GOT3 (cell line): Measurements from ENCODE around the gene WNT2B.

ENCODE experiments used
- DNase-seq: peaks from one replicate; lab custom pipeline; 2025; ENCODE audit warnings: mixed read lengths; lab: John Stamatoyannopoulos, UW

WNT2B gene

DNA sequence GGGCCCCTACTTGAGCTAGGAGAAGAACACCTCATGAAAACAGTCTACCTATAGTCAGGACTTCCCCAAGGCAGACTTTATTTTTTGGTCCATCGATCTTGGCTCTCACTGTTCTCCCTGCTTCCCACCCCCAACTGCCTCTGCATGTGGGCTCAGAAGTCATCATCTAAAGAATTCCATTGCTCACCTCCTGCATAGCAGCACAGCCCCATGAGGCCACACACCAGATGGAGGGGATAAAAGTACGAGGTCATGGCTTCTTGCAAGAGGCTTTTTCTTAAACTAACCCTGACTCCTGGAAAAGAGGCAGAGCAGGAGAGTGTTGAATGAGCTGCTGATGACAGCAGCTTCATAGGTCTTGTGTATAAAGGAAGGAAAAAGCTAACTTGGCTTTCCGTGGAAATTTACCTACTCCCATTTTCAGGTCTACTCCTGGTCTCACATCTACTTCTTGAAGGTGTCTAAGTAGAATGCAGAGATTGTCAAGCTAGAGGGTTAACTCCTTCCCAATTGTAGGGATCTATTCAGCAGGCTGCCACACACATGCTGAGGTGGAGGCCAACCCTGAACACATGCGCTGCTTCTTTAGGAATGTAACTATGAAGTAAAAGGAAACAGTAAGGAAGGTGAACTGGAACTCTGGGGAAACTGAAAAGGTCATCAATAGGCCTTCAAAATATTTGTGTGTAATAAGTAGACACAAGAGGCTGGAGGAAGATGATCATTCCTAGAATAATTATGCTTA lies 18.7 kb downstream of the WNT2B start:
- DNase-seq: no peak

DNA sequence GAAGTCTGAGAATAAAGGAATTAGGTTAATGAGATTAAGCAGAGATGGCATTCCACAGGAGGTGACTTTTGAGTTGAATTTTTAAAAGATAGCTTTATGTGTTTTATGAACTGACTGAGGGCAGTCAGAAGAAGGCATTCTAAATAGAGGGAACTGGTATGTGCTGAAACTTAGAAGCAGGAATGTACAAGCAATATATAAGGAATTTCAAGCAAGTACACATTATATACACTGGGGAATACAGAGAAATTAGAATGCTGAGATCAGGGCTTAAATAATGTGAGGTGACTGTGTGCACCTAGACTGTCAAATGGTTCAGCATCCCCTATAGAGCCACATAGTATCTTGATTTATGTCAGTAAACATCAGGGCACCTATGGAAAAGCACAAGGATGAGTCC lies 19.3 kb downstream of the WNT2B start:
- DNase-seq: no peak

DNA sequence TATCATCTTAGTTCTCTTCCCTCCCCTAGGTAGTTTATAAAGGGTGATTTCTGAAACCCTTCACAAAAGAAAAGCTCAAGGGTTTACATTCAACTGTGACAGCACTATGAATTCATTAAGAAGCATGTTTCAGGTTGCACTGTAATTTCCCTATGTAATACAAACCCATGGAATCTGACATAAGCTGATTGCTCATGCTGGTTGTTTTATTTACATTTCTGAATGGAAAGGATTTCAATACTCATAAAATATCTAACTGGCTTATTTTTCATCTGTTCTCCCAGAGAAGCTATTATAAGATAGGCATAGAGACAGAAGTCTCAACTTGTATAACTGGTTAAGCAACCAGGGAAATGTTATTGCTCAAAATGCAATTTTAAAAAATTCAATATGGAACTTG lies 20.5 kb downstream of the WNT2B start:
- no peak for DNase-seq

DNA sequence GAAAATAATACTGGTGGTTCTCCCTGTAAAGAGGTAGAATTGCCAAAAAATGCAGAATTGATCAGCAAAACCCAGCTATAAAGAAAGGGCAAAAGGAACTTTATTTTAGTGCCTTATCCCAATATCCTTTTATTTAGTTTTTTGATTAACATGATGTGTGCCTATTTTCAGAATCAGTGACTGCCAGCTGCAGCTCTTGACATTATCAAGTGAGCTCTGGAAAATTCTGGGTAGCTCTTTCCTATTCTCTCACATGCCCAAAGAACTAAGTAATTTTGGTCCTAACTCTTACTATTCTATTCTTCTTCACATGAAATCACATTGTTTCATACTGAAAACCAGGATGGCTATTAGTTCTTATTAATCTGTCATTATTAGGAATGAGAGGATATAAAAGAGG lies 22.1 kb downstream of the WNT2B start:
- DNase-seq: no peak

DNA sequence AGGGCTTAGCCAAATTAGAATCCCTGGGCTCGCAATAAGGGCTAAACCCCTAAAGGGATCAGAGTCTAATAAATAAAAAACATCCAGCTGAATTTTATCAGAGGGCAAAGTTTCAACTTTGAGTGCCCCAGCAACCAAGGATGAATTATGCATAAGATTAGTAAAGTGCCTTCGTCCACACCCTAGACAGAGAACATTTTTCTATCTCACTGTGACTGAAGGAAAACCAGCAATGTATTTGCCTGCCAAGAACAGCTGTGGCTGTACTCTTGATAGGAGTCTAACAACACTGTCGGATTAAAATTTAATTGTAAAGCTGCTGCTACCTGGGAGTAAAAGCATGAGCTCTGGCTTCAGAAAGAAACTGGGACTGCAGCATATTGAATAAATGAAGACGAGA lies 23.3 kb downstream of the WNT2B start:
- DNase-seq: no peak

DNA sequence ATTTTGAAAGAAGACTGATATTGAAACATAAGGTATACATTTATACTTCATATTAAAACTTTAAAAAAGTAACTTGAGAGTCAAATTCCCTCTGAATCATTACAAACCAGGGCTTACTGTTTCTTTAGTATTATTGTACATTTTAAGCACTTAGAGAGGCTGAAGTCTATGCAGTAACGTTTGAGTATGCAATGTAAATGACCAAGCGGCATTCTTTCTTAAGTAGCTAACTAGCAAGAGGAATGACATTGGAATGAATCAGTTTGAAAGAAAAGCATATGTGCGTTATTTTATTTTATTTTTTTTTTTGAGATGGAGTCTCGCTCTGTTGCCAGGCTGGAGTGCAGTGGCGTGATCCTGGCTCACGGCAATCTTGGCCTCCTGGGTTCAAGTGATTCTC lies 24.3 kb downstream of the WNT2B start:
- no peak for DNase-seq

DNA sequence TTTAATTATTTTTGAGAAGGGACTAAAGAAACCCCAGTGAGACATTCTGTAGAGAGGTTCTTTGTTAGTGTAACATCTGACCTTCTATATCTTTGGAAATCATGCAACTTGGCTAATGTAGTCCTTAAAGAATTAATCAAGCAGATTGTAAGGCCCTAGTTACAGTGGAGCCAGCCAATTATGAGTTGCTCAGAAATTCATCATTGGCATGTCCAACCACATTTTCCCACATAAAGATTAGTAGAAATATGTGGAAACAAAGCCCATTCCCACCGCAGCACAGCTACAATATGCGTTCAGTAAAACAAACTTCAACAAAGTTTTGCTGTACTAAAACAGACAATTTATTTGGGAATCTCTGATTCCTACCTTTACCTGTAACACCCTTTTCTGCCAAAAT lies 27.8 kb downstream of the WNT2B start:
- DNase-seq: no peak

DNA sequence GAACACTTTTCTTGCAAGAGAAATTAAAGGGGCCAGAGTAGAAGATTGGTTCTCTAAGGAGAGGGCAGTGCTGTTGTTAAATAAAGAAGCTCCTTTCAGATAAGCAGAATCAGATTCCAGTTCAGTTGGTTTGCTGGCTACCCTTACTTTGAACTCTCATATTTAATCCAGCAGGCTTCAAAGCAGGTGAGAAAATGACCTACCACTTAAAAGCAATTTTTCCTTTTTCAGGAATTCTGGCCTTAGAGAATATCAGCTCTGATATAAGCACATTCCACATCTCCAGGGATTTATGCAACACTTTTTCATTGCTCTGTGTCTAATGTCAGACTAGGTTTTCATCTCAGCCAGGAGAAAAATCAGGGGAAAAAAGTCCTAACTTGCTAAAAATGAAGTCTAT lies 28.7 kb downstream of the WNT2B start:
- no peak for DNase-seq

DNA sequence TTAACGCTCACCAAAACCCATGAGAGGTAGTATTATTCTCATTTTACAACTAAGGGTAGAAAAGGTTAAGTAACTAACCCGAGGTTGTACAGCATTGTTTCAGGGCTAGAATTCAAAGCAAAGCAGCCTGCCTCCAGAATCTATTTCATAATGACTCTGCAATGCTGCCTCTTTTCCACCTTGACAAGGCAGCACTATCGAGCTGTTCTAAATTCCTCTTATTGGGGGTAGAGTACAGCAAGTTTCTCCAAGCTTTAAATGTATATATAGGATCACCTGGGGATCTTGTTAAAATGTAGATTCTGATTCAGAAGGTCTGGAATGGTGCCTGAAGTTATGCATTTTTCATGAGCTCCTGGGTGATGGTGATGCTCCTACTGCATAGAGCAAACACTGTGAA lies 30.1 kb downstream of the WNT2B start:
- DNase-seq: no peak

DNA sequence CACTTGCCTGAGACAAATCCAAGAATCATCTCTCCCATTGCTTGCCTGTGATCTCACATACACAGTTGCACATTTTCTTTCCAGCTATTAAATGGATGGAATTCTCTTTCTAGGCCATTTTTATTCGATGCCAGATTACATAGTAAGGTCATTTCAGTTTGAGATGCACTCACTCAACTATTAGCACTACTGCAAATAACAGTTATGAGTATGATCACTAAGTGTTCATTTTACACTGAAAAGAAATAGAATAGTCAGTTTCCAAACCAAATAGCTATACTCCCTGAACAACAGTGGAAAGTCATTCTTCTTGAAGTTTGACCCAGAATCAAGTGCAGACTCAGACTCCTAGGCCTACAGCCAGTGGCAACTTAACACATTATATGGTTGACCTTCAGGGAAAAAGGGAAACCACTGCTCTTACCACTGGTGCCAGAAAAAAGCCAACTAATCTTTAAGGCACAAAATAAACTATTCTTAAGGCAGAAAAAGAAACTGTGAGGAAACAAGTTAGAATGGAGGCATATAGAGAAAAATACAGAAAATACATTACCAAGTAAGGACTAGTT lies 31.5 kb downstream of the WNT2B start:
- no peak for DNase-seq

DNA sequence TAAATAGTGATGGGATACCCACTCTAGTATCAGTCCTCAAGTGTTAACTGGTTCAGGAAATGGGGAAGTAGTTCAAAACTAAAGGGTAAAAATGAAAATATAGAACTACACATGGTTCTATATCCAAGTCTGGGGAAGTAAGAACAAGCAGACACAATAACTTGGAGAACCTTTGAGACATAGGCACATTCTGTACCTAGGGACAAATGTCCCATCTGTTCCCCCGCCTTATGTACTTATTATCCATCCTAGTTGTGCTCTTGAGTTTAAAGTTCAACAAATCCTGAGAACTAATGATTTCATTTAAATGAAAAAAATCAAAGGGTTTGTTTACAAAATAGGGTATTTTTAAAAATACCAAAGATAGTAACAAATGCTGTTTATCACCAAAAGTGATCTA lies 32.5 kb downstream of the WNT2B start:
- no peak for DNase-seq

DNA sequence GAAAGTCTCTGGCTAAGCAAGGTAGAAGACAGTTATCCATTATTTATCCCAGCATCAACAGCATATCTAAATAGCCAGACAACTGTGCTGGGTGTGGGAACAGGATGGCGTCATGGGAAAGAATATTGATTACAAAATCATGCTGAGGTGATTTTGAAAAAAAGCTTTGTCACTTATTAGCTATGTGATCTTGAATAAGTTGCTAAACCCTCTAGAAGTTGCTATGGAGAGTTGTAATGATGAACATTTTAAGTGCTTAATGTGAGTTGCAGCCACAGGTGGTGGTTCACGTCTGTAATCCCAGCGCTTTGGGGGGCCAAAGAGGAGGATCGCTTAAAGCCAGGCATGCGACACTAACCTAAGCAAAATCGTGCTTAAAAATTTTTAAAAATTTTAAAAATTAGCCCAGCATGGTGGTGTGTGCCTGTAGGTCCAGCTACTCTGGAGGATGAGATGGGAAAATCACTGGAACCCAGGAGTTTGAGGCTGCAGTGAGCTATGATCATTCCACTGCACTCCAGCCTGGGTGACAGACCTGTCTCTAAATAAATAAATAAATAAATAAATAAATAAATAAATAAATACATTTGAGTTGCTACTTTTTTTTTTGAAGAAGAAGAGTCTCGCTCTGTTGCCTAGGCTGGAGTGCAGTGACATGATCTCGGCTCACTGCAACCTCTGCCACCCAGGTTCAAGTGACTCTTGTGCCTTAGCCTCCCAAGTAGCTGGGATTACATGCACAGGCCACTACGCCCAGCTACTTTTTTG lies 33.6 kb downstream of the WNT2B start:
- no peak for DNase-seq

DNA sequence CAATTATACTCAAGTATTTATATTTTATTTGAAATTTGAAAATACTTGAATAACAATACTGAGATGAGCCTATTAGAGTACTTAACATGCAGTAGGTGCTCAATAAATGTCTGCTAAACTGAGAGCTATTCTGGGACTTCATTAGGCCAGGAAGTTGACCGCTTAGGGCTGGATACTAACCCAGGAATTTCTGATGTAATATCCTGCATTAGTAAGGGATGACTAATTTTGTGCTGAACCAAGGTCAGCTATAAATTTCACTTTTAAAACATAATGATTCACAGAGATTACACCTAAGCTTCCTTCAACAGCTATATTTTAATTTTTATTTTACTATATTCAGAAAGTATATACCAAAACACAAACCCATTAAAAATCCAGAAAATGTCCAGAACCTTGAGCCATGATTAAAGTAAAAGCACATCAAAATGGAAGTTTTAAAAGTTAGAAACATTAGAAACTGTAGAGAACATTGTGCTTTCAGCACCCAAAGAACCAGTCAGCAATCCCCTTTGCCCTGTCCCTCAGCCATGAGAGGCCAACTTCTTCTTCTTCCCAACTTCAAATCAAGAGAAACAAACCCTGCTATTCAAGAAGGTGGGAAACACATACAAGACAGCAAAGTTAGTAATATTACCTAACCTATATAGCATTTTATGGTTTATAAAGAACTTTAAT lies 35.4 kb downstream of the WNT2B start:
- DNase-seq: no peak

DNA sequence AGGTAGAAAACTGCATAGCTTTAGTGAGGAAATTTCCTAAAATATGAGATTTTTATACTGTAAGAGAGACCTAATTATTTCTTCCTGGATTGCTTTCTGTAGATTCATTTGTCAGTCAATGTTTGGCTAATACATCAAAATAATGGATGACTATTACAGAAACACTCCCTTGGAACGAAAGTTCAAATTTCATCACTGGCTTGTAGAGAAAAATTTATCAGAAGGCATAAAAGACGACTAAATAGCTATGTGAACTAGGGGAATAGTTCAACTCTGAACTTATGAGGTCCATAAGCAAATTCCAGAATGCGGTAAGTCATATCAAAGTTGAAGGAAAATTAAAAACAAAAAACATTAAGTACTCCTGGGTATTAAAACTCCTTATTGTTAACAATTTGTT lies 36.0 kb downstream of the WNT2B start:
- DNase-seq: no peak

DNA sequence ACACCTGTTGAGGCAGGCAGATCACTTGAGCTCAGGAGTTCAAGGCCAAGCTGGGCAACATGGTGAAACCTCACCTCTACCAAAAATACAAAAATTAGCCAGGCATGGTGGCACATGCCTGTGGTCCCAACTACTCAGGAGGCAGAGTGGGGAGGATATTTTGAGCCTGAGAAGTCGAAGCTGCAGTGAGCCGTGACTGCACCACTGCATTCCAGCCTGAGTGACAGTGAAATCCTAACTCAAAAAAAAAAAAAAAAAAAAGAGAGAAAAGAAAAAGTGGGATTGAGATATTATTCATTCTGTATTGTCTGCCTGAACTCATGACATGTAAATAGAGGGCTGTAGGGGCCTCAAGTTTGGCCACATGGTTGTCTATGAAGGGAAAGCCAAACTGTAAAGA lies 37.3 kb downstream of the WNT2B start:
- DNase-seq: no peak

DNA sequence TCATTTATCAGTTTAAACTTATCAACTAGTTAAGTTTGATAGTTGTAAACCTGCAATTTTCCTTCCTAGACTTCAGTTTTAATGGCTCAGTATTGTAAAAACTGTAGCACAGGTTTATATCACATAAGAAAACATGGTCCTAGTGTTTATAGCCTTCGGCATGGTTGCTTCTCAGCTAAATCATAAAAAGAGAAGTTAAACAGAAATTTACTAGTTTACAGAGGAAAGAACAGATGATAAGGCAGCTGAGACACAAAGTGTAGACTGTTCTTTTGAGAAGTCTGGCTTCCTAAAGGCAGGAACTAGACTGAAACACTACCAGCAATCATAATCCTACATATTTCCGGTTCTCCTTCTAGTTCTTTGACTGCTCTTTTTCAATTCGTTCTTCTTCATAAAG lies 39.8 kb downstream of the WNT2B start:
- DNase-seq: no peak

DNA sequence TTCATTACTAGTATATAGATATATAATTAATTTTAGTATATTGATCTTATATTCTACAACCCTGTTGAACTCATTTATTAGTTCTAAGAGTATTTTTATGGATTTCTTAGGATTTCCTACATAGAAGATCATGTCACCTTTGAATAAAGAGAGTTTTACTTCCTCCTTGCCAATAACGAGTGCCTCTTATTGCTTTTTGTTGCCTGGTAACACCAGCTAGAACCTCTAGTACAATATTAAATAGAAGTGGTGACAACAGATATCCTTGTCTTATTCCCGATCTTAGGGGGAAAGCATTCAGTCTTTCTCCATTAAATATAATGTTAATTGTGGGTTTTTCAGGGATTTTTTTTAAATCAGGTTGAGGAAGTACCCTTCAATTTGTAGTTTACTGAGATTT lies 40.8 kb downstream of the WNT2B start:
- no peak for DNase-seq

DNA sequence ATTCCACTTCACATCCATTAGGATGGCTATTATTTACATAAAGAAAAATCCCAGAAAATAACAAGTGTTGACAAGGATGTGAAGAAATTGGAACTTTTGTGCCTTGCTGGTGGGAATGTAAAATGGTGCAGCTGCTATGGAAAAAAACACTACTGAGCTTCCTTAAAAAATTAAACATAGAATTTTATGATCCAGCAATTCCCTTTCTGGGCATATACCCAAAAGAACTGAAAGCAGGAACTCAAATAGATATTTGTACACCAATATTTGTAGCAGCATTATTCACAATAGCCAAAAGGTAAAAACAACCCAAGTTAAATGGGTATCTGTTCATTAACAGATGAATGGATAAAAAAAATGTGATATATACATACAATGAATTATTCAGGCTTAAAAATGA lies 45.6 kb downstream of the WNT2B start:
- DNase-seq: no peak

DNA sequence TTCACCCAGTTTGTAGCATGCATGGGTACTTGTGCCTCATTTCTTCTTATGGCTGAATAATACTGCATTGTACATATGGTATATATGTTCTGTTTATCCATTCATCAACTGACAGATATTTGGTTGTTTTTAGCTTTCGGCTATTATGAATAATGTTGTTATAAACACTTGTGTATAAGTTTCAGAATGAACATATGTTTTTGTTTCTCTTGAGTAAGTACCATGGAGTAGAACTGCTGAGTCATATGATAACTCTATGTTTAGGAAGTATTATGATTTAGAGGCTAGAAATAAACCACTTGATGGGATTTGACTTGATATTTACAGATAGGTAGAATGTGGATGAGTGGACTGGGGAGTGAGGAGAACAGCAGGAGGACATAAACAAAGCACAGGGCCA lies 48.6 kb downstream of the WNT2B start:
- no peak for DNase-seq

DNA sequence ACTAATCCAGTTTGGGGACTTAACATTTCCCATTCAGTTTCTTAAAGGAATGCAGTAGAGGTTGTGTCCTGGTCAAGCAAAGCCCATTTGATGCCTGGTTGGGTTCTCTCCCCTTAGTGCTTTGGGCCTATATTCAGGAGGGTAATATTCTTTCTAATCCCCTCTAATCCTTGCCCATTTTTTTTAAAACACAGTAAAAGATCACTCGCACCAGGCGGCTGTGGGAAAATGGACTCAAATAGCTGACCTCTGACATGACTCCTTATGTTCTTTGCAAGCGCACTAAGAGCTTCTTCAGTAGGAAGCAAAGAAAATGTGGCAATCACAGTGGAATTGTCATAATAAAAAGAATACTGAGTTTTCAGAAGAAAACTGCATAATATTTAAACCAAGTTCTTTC lies 49.9 kb downstream of the WNT2B start:
- no peak for DNase-seq

DNA sequence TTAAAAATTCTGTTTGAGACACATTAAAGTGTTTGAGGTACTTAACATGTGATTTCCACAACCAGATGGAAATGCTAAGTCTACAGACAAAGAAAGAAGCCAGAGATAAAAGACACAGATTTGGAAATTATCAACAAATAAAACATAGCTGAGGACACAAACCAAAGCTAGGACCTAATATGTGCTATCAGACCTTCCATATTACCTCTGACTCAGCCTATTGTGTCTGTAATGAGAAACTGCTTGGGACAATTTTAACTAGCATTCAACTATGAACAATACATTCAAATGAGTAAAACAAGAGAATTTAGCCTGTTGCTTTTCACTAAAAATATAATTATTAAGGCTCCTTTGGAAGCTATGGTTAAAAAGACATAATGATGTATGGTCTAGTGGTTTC lies 54.6 kb downstream of the WNT2B start:
- no peak for DNase-seq

DNA sequence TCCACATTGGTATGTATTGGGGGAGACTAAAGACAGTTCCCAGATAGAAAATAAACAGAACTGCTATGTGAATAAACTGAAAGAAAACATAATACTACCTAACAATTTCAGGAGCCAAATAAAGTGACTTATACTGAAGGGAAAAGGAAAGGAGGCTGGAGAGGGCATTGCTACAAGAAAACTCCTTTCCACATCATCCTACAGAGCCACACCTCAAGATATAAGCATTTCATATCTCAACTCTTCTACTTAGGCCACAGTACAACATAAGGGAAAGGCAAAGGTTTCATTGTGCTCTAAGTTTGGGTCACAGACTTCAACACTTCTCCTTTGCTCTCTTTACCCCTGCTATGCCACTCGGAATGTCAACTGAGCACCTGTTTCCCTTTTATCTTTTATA lies 55.3 kb downstream of the WNT2B start:
- no peak for DNase-seq

DNA sequence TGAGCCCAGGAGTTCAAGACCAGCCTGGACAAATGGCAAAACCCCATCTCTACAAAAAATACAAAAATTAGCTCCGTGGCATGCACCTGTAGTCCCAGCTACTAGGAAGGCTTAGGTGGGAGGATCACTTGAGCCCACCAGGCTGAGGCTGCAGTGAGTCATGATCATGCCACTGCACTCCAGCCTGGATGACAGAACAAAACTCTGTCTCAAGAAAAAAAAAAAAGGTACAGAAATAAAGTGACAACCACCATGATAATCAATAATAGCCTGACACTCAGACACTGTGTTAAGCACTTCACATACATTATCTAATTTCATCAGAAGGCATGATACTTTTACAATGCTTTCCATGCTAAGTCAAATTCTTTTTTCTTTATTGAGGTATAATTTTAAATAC lies 57.0 kb downstream of the WNT2B start:
- DNase-seq: no peak
